ENCODE measurements around the gene BARHL2.

DNA sequence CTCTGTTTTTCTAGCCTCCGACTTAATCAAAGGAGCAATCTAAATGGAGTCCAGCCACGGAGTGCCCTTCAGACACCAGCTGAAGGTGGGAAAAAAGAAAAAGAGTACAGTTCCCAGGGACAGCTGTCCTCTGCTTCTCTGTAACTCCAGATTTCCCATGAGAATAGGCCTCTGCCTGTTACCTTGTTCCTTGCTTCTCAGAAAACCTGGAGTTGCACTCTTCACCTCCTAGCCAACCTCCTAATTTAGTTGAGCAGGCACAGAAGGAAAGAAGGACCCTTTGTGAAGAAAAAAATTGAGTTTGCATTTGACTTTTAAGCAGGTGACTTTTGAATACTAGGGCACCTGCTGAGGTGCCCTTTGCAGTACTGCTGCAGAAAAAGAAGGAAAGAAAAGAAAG is 8.3 kb downstream of the BARHL2 start:
- TF ChIP-seq, protein P1, sequence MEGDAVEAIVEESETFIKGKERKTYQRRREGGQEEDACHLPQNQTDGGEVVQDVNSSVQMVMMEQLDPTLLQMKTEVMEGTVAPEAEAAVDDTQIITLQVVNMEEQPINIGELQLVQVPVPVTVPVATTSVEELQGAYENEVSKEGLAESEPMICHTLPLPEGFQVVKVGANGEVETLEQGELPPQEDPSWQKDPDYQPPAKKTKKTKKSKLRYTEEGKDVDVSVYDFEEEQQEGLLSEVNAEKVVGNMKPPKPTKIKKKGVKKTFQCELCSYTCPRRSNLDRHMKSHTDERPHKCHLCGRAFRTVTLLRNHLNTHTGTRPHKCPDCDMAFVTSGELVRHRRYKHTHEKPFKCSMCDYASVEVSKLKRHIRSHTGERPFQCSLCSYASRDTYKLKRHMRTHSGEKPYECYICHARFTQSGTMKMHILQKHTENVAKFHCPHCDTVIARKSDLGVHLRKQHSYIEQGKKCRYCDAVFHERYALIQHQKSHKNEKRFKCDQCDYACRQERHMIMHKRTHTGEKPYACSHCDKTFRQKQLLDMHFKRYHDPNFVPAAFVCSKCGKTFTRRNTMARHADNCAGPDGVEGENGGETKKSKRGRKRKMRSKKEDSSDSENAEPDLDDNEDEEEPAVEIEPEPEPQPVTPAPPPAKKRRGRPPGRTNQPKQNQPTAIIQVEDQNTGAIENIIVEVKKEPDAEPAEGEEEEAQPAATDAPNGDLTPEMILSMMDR (IDR thresholded peaks at IDR 0.05), result no peak
- no peak for TF ChIP-seq ZNF317 (CRISPR knock-in tag; IDR thresholded peaks at IDR 0.05; ENCODE audit: borderline replicate concordance, low read depth)
- TF ChIP-seq CBFB (CRISPR knock-in tag; IDR thresholded peaks at IDR 0.05; ENCODE audit: low read depth), result no peak
- TF ChIP-seq, protein P2, sequence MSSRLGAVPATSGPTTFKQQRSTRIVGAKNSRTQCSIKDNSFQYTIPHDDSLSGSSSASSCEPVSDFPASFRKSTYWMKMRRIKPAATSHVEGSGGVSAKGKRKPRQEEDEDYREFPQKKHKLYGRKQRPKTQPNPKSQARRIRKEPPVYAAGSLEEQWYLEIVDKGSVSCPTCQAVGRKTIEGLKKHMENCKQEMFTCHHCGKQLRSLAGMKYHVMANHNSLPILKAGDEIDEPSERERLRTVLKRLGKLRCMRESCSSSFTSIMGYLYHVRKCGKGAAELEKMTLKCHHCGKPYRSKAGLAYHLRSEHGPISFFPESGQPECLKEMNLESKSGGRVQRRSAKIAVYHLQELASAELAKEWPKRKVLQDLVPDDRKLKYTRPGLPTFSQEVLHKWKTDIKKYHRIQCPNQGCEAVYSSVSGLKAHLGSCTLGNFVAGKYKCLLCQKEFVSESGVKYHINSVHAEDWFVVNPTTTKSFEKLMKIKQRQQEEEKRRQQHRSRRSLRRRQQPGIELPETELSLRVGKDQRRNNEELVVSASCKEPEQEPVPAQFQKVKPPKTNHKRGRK (CRISPR knock-in tag; IDR thresholded peaks at IDR 0.05; ENCODE audit: borderline replicate concordance), result no peak
- no peak for TF ChIP-seq CREB1 (CRISPR knock-in tag; IDR thresholded peaks at IDR 0.05)
- no peak for TF ChIP-seq NFE2L1 (CRISPR knock-in tag; IDR thresholded peaks at IDR 0.05)
- TF ChIP-seq, protein P3, sequence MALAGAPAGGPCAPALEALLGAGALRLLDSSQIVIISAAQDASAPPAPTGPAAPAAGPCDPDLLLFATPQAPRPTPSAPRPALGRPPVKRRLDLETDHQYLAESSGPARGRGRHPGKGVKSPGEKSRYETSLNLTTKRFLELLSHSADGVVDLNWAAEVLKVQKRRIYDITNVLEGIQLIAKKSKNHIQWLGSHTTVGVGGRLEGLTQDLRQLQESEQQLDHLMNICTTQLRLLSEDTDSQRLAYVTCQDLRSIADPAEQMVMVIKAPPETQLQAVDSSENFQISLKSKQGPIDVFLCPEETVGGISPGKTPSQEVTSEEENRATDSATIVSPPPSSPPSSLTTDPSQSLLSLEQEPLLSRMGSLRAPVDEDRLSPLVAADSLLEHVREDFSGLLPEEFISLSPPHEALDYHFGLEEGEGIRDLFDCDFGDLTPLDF (CRISPR knock-in tag; IDR thresholded peaks at IDR 0.05), result no peak
- TF ChIP-seq, protein P4, sequence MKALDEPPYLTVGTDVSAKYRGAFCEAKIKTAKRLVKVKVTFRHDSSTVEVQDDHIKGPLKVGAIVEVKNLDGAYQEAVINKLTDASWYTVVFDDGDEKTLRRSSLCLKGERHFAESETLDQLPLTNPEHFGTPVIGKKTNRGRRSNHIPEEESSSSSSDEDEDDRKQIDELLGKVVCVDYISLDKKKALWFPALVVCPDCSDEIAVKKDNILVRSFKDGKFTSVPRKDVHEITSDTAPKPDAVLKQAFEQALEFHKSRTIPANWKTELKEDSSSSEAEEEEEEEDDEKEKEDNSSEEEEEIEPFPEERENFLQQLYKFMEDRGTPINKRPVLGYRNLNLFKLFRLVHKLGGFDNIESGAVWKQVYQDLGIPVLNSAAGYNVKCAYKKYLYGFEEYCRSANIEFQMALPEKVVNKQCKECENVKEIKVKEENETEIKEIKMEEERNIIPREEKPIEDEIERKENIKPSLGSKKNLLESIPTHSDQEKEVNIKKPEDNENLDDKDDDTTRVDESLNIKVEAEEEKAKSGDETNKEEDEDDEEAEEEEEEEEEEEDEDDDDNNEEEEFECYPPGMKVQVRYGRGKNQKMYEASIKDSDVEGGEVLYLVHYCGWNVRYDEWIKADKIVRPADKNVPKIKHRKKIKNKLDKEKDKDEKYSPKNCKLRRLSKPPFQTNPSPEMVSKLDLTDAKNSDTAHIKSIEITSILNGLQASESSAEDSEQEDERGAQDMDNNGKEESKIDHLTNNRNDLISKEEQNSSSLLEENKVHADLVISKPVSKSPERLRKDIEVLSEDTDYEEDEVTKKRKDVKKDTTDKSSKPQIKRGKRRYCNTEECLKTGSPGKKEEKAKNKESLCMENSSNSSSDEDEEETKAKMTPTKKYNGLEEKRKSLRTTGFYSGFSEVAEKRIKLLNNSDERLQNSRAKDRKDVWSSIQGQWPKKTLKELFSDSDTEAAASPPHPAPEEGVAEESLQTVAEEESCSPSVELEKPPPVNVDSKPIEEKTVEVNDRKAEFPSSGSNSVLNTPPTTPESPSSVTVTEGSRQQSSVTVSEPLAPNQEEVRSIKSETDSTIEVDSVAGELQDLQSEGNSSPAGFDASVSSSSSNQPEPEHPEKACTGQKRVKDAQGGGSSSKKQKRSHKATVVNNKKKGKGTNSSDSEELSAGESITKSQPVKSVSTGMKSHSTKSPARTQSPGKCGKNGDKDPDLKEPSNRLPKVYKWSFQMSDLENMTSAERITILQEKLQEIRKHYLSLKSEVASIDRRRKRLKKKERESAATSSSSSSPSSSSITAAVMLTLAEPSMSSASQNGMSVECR (CRISPR knock-in tag; IDR thresholded peaks at IDR 0.05; ENCODE audit: borderline replicate concordance), result no peak
- no peak for TF ChIP-seq GRHL2 (CRISPR knock-in tag; IDR thresholded peaks at IDR 0.05; ENCODE audit: insufficient replicate concordance, severe bottlenecking)
- TF ChIP-seq, protein P5, sequence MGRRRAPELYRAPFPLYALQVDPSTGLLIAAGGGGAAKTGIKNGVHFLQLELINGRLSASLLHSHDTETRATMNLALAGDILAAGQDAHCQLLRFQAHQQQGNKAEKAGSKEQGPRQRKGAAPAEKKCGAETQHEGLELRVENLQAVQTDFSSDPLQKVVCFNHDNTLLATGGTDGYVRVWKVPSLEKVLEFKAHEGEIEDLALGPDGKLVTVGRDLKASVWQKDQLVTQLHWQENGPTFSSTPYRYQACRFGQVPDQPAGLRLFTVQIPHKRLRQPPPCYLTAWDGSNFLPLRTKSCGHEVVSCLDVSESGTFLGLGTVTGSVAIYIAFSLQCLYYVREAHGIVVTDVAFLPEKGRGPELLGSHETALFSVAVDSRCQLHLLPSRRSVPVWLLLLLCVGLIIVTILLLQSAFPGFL (CRISPR knock-in tag; IDR thresholded peaks at IDR 0.05; ENCODE audit: borderline replicate concordance), result no peak
- TF ChIP-seq IRF2 (CRISPR knock-in tag; IDR thresholded peaks at IDR 0.05; ENCODE audit: borderline replicate concordance, low read depth), result no peak
- no peak for TF ChIP-seq NR1H2 (CRISPR knock-in tag; IDR thresholded peaks at IDR 0.05)
- TF ChIP-seq, protein P6, sequence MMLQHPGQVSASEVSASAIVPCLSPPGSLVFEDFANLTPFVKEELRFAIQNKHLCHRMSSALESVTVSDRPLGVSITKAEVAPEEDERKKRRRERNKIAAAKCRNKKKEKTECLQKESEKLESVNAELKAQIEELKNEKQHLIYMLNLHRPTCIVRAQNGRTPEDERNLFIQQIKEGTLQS (CRISPR knock-in tag; conservative IDR thresholded peaks at IDR 0.05), result no peak
